ENCODE measurements around the gene MRPS14. TPM values are rescaled to one million over a fixed set of nuclear protein-coding genes. Genes with fewer than 3 reads are reported as not detected.
A peak's percentile ranks its signal among the peaks of the same experiment; 100 is the strongest.

Gene MRPS14
- total RNA-seq, 8 experiments from 2014 or later: 22.2 to 37.8 (median 32.5) TPM

DNA sequence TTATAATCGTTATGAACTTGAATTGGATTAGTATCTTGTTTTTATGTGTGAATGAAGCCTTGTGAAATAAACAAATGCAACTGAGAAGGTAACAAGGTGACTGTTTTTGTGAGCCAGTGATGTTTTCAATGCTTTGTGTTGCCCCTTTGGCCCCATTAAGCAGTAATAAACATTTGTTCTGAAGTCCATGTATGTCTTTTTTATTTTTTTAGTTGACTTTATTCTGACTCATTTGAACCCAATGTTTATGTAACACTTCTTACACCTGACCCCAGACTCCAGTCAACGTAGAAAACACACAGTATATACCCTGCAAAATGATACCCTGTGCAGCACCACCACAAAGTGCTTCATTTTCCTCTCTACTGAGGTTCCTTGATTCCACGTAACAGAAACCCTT is 28.1 kb downstream of the MRPS14 start:
- in situ Hi-C loops (cut with MboI; ENCODE audit: low pct_unique_long_range_greater_than_20kb in 2 of 9, low sequenced_read_pairs in 9 of 9, unreplicated experiment in 9 of 9): loop anchor here (25.0 kb wide), 5 partner anchors 108 to 733 kb away; no protein-coding TSS in a partner anchor
- WGBS, 10 experiments: 17 to 98% (median 85%) methylated on average over 1 to 3 of the region's 3 CpGs
- no peak for ATAC-seq (replicated peaks in 6 of 8)

DNA sequence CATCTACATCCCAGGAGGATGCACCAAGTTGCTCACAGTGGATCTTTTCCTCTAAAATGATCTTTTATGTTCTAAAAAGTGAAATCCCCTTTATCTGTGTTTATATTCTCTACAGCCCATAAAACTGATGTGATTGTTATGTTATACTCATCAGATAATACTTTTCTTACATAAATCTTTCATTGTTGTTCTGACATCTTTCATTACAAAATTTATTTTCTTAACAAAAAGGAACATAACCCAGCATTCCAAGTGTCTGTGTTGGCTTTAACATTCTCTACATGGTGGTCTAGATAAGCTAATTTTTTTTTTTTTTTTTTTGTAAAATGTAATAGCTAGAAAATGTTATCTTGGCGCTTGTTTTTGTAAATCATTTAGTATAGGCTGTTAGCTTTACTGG is 31.8 kb downstream of the MRPS14 start:
- ATAC-seq (replicated peaks in 6 of 8): no peak
- 86 to 100% (median 100%) methylated on average over 1 of the region's 1 CpG; no CpG with 5 or more reads in 1 of the 10 experiments for WGBS, 10 experiments

More for the DNA sequence above, 28.1 kb downstream of the MRPS14 start:
- Histone ChIP-seq H3K4me1 (replicated peaks in 1 of 2) (peaks cover 10 to 11% of the 10 kb centered on the region in 2 donors), H3K27ac (no peak overlapping the region), H3K4me3 (no peak overlapping the region)

DNA sequence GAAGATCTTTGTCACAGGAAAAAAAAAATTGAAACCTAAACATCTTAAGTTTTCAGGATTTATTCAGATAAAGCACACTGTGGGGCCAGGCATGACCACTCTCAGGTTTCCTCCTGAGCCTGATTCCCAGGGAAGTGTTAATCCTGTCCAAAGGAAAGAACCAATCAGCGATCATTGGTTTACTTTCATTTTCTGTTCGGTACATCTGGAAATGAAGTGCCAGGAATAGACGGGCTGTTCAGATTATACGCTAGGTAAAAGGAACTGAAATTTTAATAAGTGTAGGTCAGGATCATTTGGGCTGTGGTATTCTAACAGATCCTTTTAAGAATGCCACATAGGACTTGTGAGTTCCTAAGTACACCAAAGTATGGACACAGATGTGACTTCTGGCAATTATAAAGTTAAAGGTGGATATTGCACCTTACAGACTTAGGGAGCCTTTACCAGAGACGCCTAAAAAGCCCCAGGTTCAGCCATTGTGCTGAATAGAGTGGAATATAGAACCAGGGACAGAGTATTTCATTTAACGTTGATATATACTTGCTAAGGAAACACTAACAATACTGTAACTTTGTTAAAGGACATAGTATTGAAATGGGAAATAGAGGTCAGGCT is 32.7 kb downstream of the MRPS14 start:
- Histone ChIP-seq H3K4me1 (replicated peaks in 1 of 2) (no peaks in the 10 kb centered on the region), H3K4me3 (no peak overlapping the region), H3K27ac (no peak overlapping the region)
- WGBS, 10 experiments: 0 to 94% (median 87%) methylated on average over 2 to 6 of the region's 6 CpGs; no CpG with 5 or more reads in 1 of the 10 experiments
- in situ Hi-C loops (cut with MboI; ENCODE audit: low pct_unique_long_range_greater_than_20kb in 2 of 9, low sequenced_read_pairs in 9 of 9, unreplicated experiment in 9 of 9): loop anchor here (25.0 kb wide), 5 partner anchors 103 to 728 kb away; no protein-coding TSS in a partner anchor
- ATAC-seq (replicated peaks in 6 of 8): peak in 3 of 8 experiments; percentile 95 to 99 (median 97)

More for the DNA sequence above, 31.8 kb downstream of the MRPS14 start:
- no peak overlapping the region for H3K4me3 ChIP-seq
- H3K4me1 ChIP-seq (replicated peaks in 1 of 2): no peaks in the 10 kb centered on the region
- in situ Hi-C loops (cut with MboI; ENCODE audit: low pct_unique_long_range_greater_than_20kb in 2 of 9, low sequenced_read_pairs in 9 of 9, unreplicated experiment in 9 of 9): loop anchor here (25.0 kb wide), 5 partner anchors 104 to 729 kb away; no protein-coding TSS in a partner anchor
- H3K27ac ChIP-seq: no peak overlapping the region

GRCh38 chr1:174989536-174990220 is 33.5 kb downstream of the MRPS14 start:
- in situ Hi-C loops (cut with MboI; ENCODE audit: low pct_unique_long_range_greater_than_20kb in 2 of 9, low sequenced_read_pairs in 9 of 9, unreplicated experiment in 9 of 9): loop anchor here (10.0 to 25.0 kb wide), 6 partner anchors 102 to 727 kb away; no protein-coding TSS in a partner anchor
- no peaks in the 10 kb centered on the region for H3K4me1 ChIP-seq (replicated peaks in 1 of 2)
- 4 to 100% (median 90%) methylated on average over 2 to 5 of the region's 5 CpGs for WGBS, 10 experiments
- ATAC-seq (replicated peaks in 6 of 8): peak in 1 of 8 experiments; percentile 11
- no peak overlapping the region for H3K27ac ChIP-seq
- no peak overlapping the region for H3K4me3 ChIP-seq

- WGBS, 10 experiments: 67 to 100% (median 91%) methylated on average over 3 of the region's 3 CpGs; no CpG with 5 or more reads in 1 of the 10 experiments
- no peak for ATAC-seq (replicated peaks in 6 of 8)
- no peak overlapping the region for H3K4me3 ChIP-seq
- in situ Hi-C loops (cut with MboI; ENCODE audit: low pct_unique_long_range_greater_than_20kb in 2 of 9, low sequenced_read_pairs in 9 of 9, unreplicated experiment in 9 of 9): loop anchor here (10.0 to 25.0 kb wide), 6 partner anchors 102 to 727 kb away; no protein-coding TSS in a partner anchor
- H3K27ac ChIP-seq: no peak overlapping the region
- H3K4me1 ChIP-seq (replicated peaks in 1 of 2): no peaks in the 10 kb centered on the region
Measured at GRCh38 chr1:174988986-174989385, 34.2 kb downstream of the MRPS14 start.

GRCh38 chr1:174988539-174988938 is 34.7 kb downstream of the MRPS14 start:
- ATAC-seq (replicated peaks in 6 of 8): no peak
- no peaks in the 10 kb centered on the region for H3K4me1 ChIP-seq (replicated peaks in 1 of 2)
- H3K4me3 ChIP-seq: no peak overlapping the region
- in situ Hi-C loops (cut with MboI; ENCODE audit: low pct_unique_long_range_greater_than_20kb in 2 of 9, low sequenced_read_pairs in 9 of 9, unreplicated experiment in 9 of 9): loop anchor here (10.0 to 25.0 kb wide), 6 partner anchors 101 to 726 kb away; no protein-coding TSS in a partner anchor
- H3K27ac ChIP-seq: no peak overlapping the region

GRCh38 chr1:174984952-174985351 is 38.3 kb downstream of the MRPS14 start:
- Histone ChIP-seq H3K4me3 (no peak overlapping the region), H3K4me1 (replicated peaks in 1 of 2) (no peaks in the 10 kb centered on the region), H3K27ac (no peak overlapping the region)
- 79 to 100% (median 93%) methylated on average over 1 to 4 of the region's 4 CpGs for WGBS, 10 experiments
- in situ Hi-C loops (cut with MboI; ENCODE audit: low pct_unique_long_range_greater_than_20kb in 2 of 9, low sequenced_read_pairs in 9 of 9, unreplicated experiment in 9 of 9): loop anchor here (10.0 to 25.0 kb wide), 6 partner anchors 98 to 723 kb away; no protein-coding TSS in a partner anchor
- ATAC-seq (replicated peaks in 6 of 8): no peak

DNA sequence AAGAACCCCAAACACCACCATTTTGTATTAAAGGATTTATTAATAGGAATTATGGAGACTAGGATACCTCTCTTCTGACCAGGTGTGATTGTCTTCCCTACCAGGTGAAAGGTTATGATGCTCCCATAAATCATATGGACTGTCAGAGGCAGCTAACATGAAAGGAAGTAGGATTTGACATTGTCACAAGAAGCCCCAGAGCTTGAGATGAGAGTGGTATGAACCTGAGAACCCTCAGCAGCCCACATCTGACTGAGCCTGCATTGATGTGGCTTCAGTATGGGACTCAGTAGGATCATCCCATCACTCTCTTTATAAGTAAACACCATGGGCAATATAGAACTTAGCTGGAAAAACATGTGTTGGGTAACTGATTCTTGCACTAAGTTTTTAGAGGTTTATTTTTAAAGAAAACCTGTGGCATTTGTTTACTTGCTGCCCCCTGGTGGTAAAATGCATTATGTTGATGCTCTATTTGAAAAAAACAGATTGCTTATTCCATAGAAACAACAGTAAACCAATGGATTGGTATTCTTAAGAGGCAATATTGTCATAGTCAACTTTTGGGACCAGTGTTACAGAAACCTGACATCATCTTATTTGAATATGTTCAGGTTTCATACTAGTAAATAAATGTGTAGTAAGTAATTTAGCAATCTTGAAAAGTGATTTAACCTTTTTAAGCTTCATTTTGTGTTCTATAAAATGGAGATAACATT is 40.1 kb downstream of the MRPS14 start:
- in situ Hi-C loops (cut with MboI; ENCODE audit: low pct_unique_long_range_greater_than_20kb in 2 of 9, low sequenced_read_pairs in 9 of 9, unreplicated experiment in 9 of 9): loop anchor here (10.0 to 25.0 kb wide), 6 partner anchors 96 to 721 kb away; no protein-coding TSS in a partner anchor
- H3K4me1 ChIP-seq (replicated peaks in 1 of 2): no peaks in the 10 kb centered on the region
- H3K4me3 ChIP-seq: no peak overlapping the region
- no peak overlapping the region for H3K27ac ChIP-seq
- no peak for ATAC-seq (replicated peaks in 6 of 8)

GRCh38 chr1:174976436-174977108 is 46.7 kb downstream of the MRPS14 start:
- WGBS, 10 experiments: 33 to 100% (median 85%) methylated on average over 1 to 4 of the region's 4 CpGs; no CpG with 5 or more reads in 1 of the 10 experiments
- peak in 2 of 8 experiments; percentile 51 to 84 for ATAC-seq (replicated peaks in 6 of 8)
- in situ Hi-C loops (cut with MboI; ENCODE audit: low pct_unique_long_range_greater_than_20kb in 2 of 9, low sequenced_read_pairs in 9 of 9, unreplicated experiment in 9 of 9): loop anchor here (25.0 kb wide), 5 partner anchors 89 to 714 kb away; no protein-coding TSS in a partner anchor
- Histone ChIP-seq H3K4me3 (no peak overlapping the region), H3K4me1 (replicated peaks in 1 of 2) (no peaks in the 10 kb centered on the region), H3K27ac (no peak overlapping the region)

DNA sequence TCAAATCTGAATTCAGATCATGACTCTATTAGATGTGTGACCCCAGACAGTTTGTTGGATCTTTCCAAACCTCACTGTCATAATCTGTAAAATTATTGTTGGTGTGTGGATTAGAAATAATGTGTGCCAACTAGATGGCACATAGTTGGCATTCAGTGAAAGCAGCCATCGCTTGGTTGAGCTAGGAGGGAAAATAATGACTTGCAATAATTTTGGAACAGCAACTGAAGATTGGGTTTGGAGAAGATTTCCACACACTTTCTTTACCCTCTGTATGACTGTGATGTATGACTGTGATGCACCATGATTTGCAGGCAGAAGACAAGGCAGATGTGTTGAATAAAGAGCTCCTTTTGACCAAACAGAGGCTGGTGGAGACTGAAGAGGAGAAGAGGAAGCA is 47.5 kb downstream of the MRPS14 start:
- 94 to 100% (median 100%) methylated on average over 1 of the region's 1 CpG; no CpG with 5 or more reads in 4 of the 10 experiments for WGBS, 10 experiments
- in situ Hi-C loops (cut with MboI; ENCODE audit: low pct_unique_long_range_greater_than_20kb in 2 of 9, low sequenced_read_pairs in 9 of 9, unreplicated experiment in 9 of 9): loop anchor here (25.0 kb wide), 5 partner anchors 88 to 713 kb away; no protein-coding TSS in a partner anchor

DNA sequence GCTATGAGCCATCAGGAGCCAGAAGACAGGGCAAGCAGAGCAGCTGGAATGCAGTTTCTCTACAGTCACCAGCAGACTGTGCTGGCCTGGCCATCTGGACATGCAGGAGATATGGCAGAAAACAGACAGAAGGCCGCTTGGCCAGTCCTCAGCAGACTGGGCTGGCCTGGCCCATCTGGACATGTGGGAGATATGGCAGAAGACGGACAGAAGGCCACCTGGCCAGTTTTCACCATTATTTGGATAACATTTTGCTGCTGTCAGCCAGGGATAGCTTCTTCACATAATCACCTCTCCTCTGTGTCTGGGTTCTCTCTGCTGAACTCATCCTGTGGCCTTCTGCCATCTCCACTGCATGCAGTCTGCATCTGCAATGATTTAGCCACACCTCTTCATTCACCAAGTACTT is 48.5 kb downstream of the MRPS14 start:
- no peak overlapping the region for H3K27ac ChIP-seq
- H3K4me3 ChIP-seq: no peak overlapping the region
- WGBS, 10 experiments: 40 to 100% (median 93%) methylated on average over 1 to 2 of the region's 2 CpGs; no CpG with 5 or more reads in 4 of the 10 experiments
- no peaks in the 10 kb centered on the region for H3K4me1 ChIP-seq (replicated peaks in 1 of 2)
- in situ Hi-C loops (cut with MboI; ENCODE audit: low pct_unique_long_range_greater_than_20kb in 2 of 9, low sequenced_read_pairs in 9 of 9, unreplicated experiment in 9 of 9): loop anchor here (25.0 kb wide), 5 partner anchors 87 to 712 kb away; no protein-coding TSS in a partner anchor
- peak in 2 of 8 experiments; percentile 61 to 85 for ATAC-seq (replicated peaks in 6 of 8)

More for the DNA sequence above, 47.5 kb downstream of the MRPS14 start:
- H3K27ac ChIP-seq: no peak overlapping the region
- H3K4me1 ChIP-seq (replicated peaks in 1 of 2): no peaks in the 10 kb centered on the region
- no peak overlapping the region for H3K4me3 ChIP-seq
- no peak for ATAC-seq (replicated peaks in 6 of 8)

DNA sequence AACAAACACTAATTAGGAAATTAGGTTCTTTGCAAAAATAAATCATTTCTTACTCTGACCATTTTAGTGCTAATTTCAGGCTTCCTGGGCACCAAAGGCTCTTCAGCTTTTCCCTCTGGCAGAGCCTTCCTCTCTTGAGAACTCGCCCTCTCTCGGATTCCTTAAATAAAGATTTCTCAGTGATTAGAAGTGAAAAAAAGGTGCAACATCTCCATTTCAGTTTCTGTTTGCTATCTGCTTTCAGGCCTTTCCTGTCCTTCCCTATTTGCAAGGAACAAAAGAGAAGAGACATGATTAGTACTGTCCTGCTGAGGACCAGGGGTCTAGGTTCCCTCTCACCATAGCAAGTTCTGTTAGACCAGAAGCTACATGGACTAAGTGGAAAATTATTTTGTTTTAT is 51.3 kb downstream of the MRPS14 start:
- in situ Hi-C loops (cut with MboI; ENCODE audit: low pct_unique_long_range_greater_than_20kb in 2 of 9, low sequenced_read_pairs in 9 of 9, unreplicated experiment in 9 of 9): no loop called here
- no peak overlapping the region for H3K27ac ChIP-seq
- ATAC-seq (replicated peaks in 6 of 8): no peak
- H3K4me3 ChIP-seq: no peak overlapping the region
- no peaks in the 10 kb centered on the region for H3K4me1 ChIP-seq (replicated peaks in 1 of 2)
- 75 to 100% (median 96%) methylated on average over 2 of the region's 2 CpGs; no CpG with 5 or more reads in 2 of the 10 experiments for WGBS, 10 experiments
